IMR-90 (cell line): ENCODE results near the gene PRKCE. TPM values are rescaled to one million over a fixed set of nuclear protein-coding genes. Genes with fewer than 3 reads are reported as not detected.

Experiments
- ATAC-seq: fragments of 200-7000 bp; cut with Tn5 transposase; 2 replicates; pipeline ENCODE4 v1.9.1; 2020; ENCODE audit warnings: low read depth, mild to moderate bottlenecking, moderate library complexity
- BruUV-seq: library from RNA; stranded (reverse); fragments of 400-500 nt; replicated peaks from 2 replicates; lab custom pipeline; 2021; lab: Mats Ljungman, UMichigan
- CTCF ChIA-PET: fragments of 300-600 bp; formaldehyde crosslinking; extraction: SDS; loops from one replicate; lab custom pipeline; 2021; ENCODE audit warnings: antibody characterized with exemption; lab: Yijun Ruan, JAX
- POLR2A ChIA-PET: fragments of 300-600 bp; sonication (Branson Sonifier 250); formaldehyde crosslinking; loops from one replicate; lab custom pipeline; 2022; ENCODE audit warnings: antibody characterized with exemption; ENCODE audit not compliant: unreplicated experiment; lab: Charles Lee
- DNase-seq: peaks from one replicate; pipeline ENCODE4 v3.0.0; 2013
- H2AFZ ChIP-seq: replicated peaks from 2 replicates; pipeline ENCODE3; 2013; ENCODE audit warnings: low read length, mild to moderate bottlenecking; ENCODE audit not compliant: poor library complexity
- H2AK5ac ChIP-seq: 2 replicates; pipeline ENCODE4 v1.6.1; 2013; ENCODE audit warnings: low read depth, low read length, inconsistent platforms
- H2AK9ac ChIP-seq: replicated peaks from 2 replicates; pipeline ENCODE3; 2013; ENCODE audit warnings: mild to moderate bottlenecking, low read depth, low read length, moderate library complexity; ENCODE audit not compliant: poor library complexity
- H2BK120ac ChIP-seq: 2 replicates; pipeline ENCODE4 v1.6.1; 2013; ENCODE audit warnings: low read depth, low read length, inconsistent platforms
- H2BK15ac ChIP-seq: 3 replicates; pipeline ENCODE4 v1.6.1; 2013; ENCODE audit warnings: low read depth, low read length, inconsistent platforms
- H2BK20ac ChIP-seq: 2 replicates; pipeline ENCODE4 v1.6.1; 2013; ENCODE audit warnings: low read depth, mild to moderate bottlenecking, inconsistent platforms, low read length, moderate library complexity
- H2BK5ac ChIP-seq: 2 replicates; pipeline ENCODE4 v1.6.1; 2013; ENCODE audit warnings: mild to moderate bottlenecking, low read depth, low read length, inconsistent platforms; ENCODE audit not compliant: poor library complexity, severe bottlenecking
- H3K14ac ChIP-seq: replicated peaks from 2 replicates; pipeline ENCODE4 v1.6.1; 2013; ENCODE audit warnings: low read depth, low read length, inconsistent platforms
- H3K18ac ChIP-seq: 2 replicates; pipeline ENCODE4 v1.6.1; 2013; ENCODE audit warnings: low read depth, low read length, control low read depth
- H3K23ac ChIP-seq: 2 replicates; pipeline ENCODE4 v1.6.1; 2013; ENCODE audit warnings: low read depth, low read length, inconsistent platforms
- H3K27ac ChIP-seq: 2 replicates; pipeline ENCODE4 v1.5.1; 2013; ENCODE audit warnings: mild to moderate bottlenecking, control low read depth, low read length; ENCODE audit not compliant: insufficient read depth
- H3K27me3 ChIP-seq: 2 replicates; pipeline ENCODE4 v1.6.1; 2013; ENCODE audit warnings: low read length; ENCODE audit not compliant: control insufficient read depth, insufficient read depth
- H3K36me3 ChIP-seq: 2 replicates; pipeline ENCODE4 v1.6.1; 2013; ENCODE audit warnings: low read length, mixed read lengths; ENCODE audit not compliant: control insufficient read depth, insufficient read depth
- H3K4ac ChIP-seq: 2 replicates; pipeline ENCODE4 v1.6.1; 2013; ENCODE audit warnings: low read depth, low read length, inconsistent platforms
- H3K4me1 ChIP-seq: 2 replicates; pipeline ENCODE4 v1.6.1; 2013; ENCODE audit warnings: low read length, mixed read lengths; ENCODE audit not compliant: control insufficient read depth, insufficient read depth
- H3K4me2 ChIP-seq: 2 replicates; pipeline ENCODE4 v1.6.1; 2013; ENCODE audit warnings: low read depth, mild to moderate bottlenecking, control low read depth, low read length, moderate library complexity
- H3K4me3 ChIP-seq: 2 replicates; pipeline ENCODE4 v1.5.1; 2013; ENCODE audit warnings: low read depth, mild to moderate bottlenecking, control low read depth, low read length, moderate library complexity; ENCODE audit not compliant: insufficient read depth
- H3K56ac ChIP-seq: 2 replicates; pipeline ENCODE4 v1.6.1; 2013; ENCODE audit warnings: low read length, inconsistent platforms; ENCODE audit not compliant: insufficient read depth; ENCODE audit errors: extremely low read depth
- H3K79me1 ChIP-seq, 2 experiments: 2 replicates each; pipeline ENCODE4 v1.6.1; 2013; ENCODE audit warnings: low read length in 2 of 2, inconsistent platforms in 1 of 2, low read depth in 1 of 2
- H3K9ac ChIP-seq: 2 replicates; pipeline ENCODE4 v1.6.1; 2013; ENCODE audit warnings: low read depth, low read length, control low read depth
- H3K9me1 ChIP-seq: 2 replicates; pipeline ENCODE4 v1.6.1; 2013; ENCODE audit warnings: low read length, inconsistent platforms; ENCODE audit not compliant: insufficient read depth
- H3K9me3 ChIP-seq: 2 replicates; pipeline ENCODE4 v1.6.1; 2013; ENCODE audit warnings: low read length; ENCODE audit not compliant: control insufficient read depth, insufficient read depth
- H4K20me1 ChIP-seq: 2 replicates; pipeline ENCODE4 v1.6.1; 2013; ENCODE audit warnings: low read length, inconsistent platforms; ENCODE audit not compliant: insufficient read depth
- H4K5ac ChIP-seq: 2 replicates; pipeline ENCODE4 v1.6.1; 2013; ENCODE audit warnings: mild to moderate bottlenecking, low read depth, low read length, control low read depth
- H4K8ac ChIP-seq, 2 experiments: 2 replicates each; pipeline ENCODE4 v1.6.1; 2013; ENCODE audit warnings: low read depth in 2 of 2, low read length in 2 of 2, control low read depth in 1 of 2, inconsistent platforms in 1 of 2
- H4K91ac ChIP-seq: 2 replicates; pipeline ENCODE4 v1.6.1; 2013; ENCODE audit warnings: low read depth, low read length, inconsistent platforms; ENCODE audit not compliant: insufficient read depth
- BHLHE40 ChIP-seq: fragments of 150-350 bp; IDR thresholded peaks from 2 replicates; pipeline ENCODE4 v1.6.1; 2016; ENCODE audit warnings: mild to moderate bottlenecking, low read depth, low read length
- CTCF ChIP-seq: conservative IDR thresholded peaks from 2 replicates; pipeline ENCODE4 v1.5.1; 2012; ENCODE audit warnings: mild to moderate bottlenecking, low read depth, low read length, improper control_type of control experiment
- MAFK ChIP-seq: IDR thresholded peaks from 2 replicates; pipeline ENCODE4 v1.6.1; 2012; ENCODE audit warnings: low read depth, low read length, improper control_type of control experiment
- POLR2A ChIP-seq: IDR thresholded peaks from 2 replicates; pipeline ENCODE4 v1.6.1; 2012; ENCODE audit warnings: mild to moderate bottlenecking, low read depth, low read length
- RAD21 ChIP-seq: IDR thresholded peaks from 2 replicates; pipeline ENCODE4 v1.6.1; 2012; ENCODE audit warnings: low read length, improper control_type of control experiment
- SMC3 ChIP-seq: fragments of 150-350 bp; IDR thresholded peaks from 2 replicates; pipeline ENCODE4 v1.6.1; 2016; ENCODE audit warnings: low read depth, mild to moderate bottlenecking, antibody characterized with exemption, low read length, moderate library complexity
- WGBS, 2 experiments: methylation state at CpG; one replicate each; pipeline versions ENCODE4 v1.1.5 to v1.1.7; 2013; ENCODE audit warnings: missing lambda C conversion rate in 2 of 2; ENCODE audit not compliant: insufficient read length in 1 of 2; ENCODE audit errors: extremely low coverage in 2 of 2; 5-methylcytosine and 5-hydroxymethylcytosine counted together
- dilution Hi-C: fragments of 300-500 bp; cut with HindIII; formaldehyde crosslinking; loops from one replicate; pipeline ENCODE4 v1.14.3; 2018; ENCODE audit warnings: low sequenced_read_pairs; ENCODE audit not compliant: unreplicated experiment
- in situ Hi-C: fragments of 300-500 bp; cut with MboI; formaldehyde crosslinking; loops from 3 replicates; pipeline ENCODE4 v1.14.3; 2019; ENCODE audit warnings: low sequenced_read_pairs, inconsistent platforms, mixed read lengths
- intact Hi-C: fragments of 100-400 bp; cut with micrococcal nuclease; formaldehyde crosslinking; loops from 2 replicates; pipeline ENCODE4 v1.10.0; 2022
- polyA plus RNA-seq, 3 experiments: library from polyadenylated mRNA; depleted of rRNA; stranded (reverse); fragments of >200 nt; gene quantifications; 2 replicates each; pipeline ENCODE4 v1.2.3, GENCODE V29; 2012; ENCODE audit warnings: low replicate concordance in 1 of 3
- total RNA-seq: library from RNA; depleted of rRNA; stranded (reverse); fragments of >200 nt; gene quantifications from 2 replicates; pipeline ENCODE4 v1.2.3, GENCODE V29; 2012

PRKCE gene
- total and polyA plus RNA-seq, 2 of the 4 experiments (the other 2 are of a cell fraction) = 8.1 to 32.4 TPM

GRCh38 chr2:45741161-45741850, 89.8 kb downstream of the PRKCE start:
- Histone ChIP-seq H3K23ac (no peak overlapping the region), H2AFZ (no peak overlapping the region), H3K4ac (no peak overlapping the region), H3K4me1 (no peaks in the 10 kb centered on the region; the same call in 1 of the 2 replicates), H3K36me3 (no peaks in the 10 kb centered on the region; the same call in 1 of the 2 replicates), H3K9me1 (peaks cover 5% of the 10 kb centered on the region; the same call in 1 of the 2 replicates), H4K91ac (no peak overlapping the region), H3K27me3 (no peaks in the 10 kb centered on the region), H2BK120ac (no peak overlapping the region), H3K18ac (no peak overlapping the region), H4K5ac (no peak overlapping the region), H2BK15ac (no peak overlapping the region), H3K9ac (no peak overlapping the region), H3K56ac (no peak overlapping the region), H2AK5ac (no peak overlapping the region), H3K4me2 (no peak overlapping the region), H3K14ac (no peak overlapping the region), H4K20me1 (peaks cover 8% of the 10 kb centered on the region), H2BK5ac (no peak overlapping the region), H2BK20ac (no peak overlapping the region), H3K9me3 (no peaks in the 10 kb centered on the region), H4K8ac (no peak overlapping the region), H3K27ac (no peak overlapping the region), H3K4me3 (no peak overlapping the region), H3K79me1 (peaks cover 5 to 6% of the 10 kb centered on the region in 2 experiments; a peak in 1 of 4 replicates), H2AK9ac (no peak overlapping the region)
- no TSS peak for BruUV-seq
- TF ChIP-seq MAFK (no peak), POLR2A (no peak), CTCF (no peak), BHLHE40 (no peak), RAD21 (no peak), SMC3 (no peak)
- ATAC-seq = no peak
- POLR2A ChIA-PET = no interaction called here
- intact Hi-C loops (no loop called here), in situ Hi-C loops (no loop called here), dilution Hi-C loops (no loop called here)
- WGBS, 2 experiments = 22% methylated on average over 1 of the region's 7 CpGs; no CpG with 5 or more reads in 1 of the 2 experiments
- DNase-seq = no peak
- CTCF ChIA-PET = no interaction called here
